ENCODE results near the gene KIAA1958.

KIAA1958 gene

GRCh38 chr9:112475318-112475717 lies 11.3 kb upstream of the KIAA1958 start:
- peaks cover 12% of the 10 kb centered on the region for H3K9me3 ChIP-seq (ENCODE audit: low read length)
- no peak overlapping the region for H3K4me3 ChIP-seq (ENCODE audit: low read length)
- no peaks in the 10 kb centered on the region for H3K4me1 ChIP-seq (ENCODE audit: insufficient read depth, low read length)
- no peaks in the 10 kb centered on the region for H3K27me3 ChIP-seq (ENCODE audit: insufficient read depth, low read length)
- H3K36me3 ChIP-seq (ENCODE audit: insufficient read depth, low read length) = peaks cover 33% of the 10 kb centered on the region
- no peak overlapping the region for H2AFZ ChIP-seq (ENCODE audit: low read depth, low read length)

- Histone ChIP-seq H3K27me3 (ENCODE audit: insufficient read depth, low read length) (no peaks in the 10 kb centered on the region), H3K4me3 (ENCODE audit: low read length) (no peak overlapping the region), H2AFZ (ENCODE audit: low read depth, low read length) (no peak overlapping the region), H3K36me3 (ENCODE audit: insufficient read depth, low read length) (peaks cover 29% of the 10 kb centered on the region), H3K9me3 (ENCODE audit: low read length) (peaks cover 12% of the 10 kb centered on the region), H3K4me1 (ENCODE audit: insufficient read depth, low read length) (no peaks in the 10 kb centered on the region)
Observed at GRCh38 chr9:112477330-112477729, 9.3 kb upstream of the KIAA1958 start.

- no peaks in the 10 kb centered on the region for H3K4me1 ChIP-seq (ENCODE audit: insufficient read depth, low read length)
- no peak overlapping the region for H2AFZ ChIP-seq (ENCODE audit: low read depth, low read length)
- H3K36me3 ChIP-seq (ENCODE audit: insufficient read depth, low read length) = peaks cover 43% of the 10 kb centered on the region
- H3K9me3 ChIP-seq (ENCODE audit: low read length) = peaks cover 12% of the 10 kb centered on the region
- H3K4me3 ChIP-seq (ENCODE audit: low read length) = no peak overlapping the region
- no peaks in the 10 kb centered on the region for H3K27me3 ChIP-seq (ENCODE audit: insufficient read depth, low read length)
Observed at GRCh38 chr9:112479221-112479620, 7.4 kb upstream of the KIAA1958 start.

- peaks cover 7% of the 10 kb centered on the region for H3K4me1 ChIP-seq (ENCODE audit: insufficient read depth, low read length)
- H2AFZ ChIP-seq (ENCODE audit: low read depth, low read length) = no peak overlapping the region
Observed at GRCh38 chr9:112484607-112485006, 2.0 kb upstream of the KIAA1958 start.

GRCh38 chr9:112485574-112485973 lies 1.1 kb upstream of the KIAA1958 start:
- Histone ChIP-seq H3K36me3 (ENCODE audit: insufficient read depth, low read length) (peaks cover 22% of the 10 kb centered on the region), H3K4me3 (ENCODE audit: low read length) (peak overlapping the region; percentile 57), H3K9me3 (ENCODE audit: low read length) (no peaks in the 10 kb centered on the region), H3K27me3 (ENCODE audit: insufficient read depth, low read length) (no peaks in the 10 kb centered on the region), H2AFZ (ENCODE audit: low read depth, low read length) (no peak overlapping the region), H3K4me1 (ENCODE audit: insufficient read depth, low read length) (peaks cover 15% of the 10 kb centered on the region)

More at GRCh38 chr9:112484607-112485006, 2.0 kb upstream of the KIAA1958 start:
- no peaks in the 10 kb centered on the region for H3K27me3 ChIP-seq (ENCODE audit: insufficient read depth, low read length)
- no peak overlapping the region for H3K4me3 ChIP-seq (ENCODE audit: low read length)
- no peaks in the 10 kb centered on the region for H3K9me3 ChIP-seq (ENCODE audit: low read length)
- peaks cover 22% of the 10 kb centered on the region for H3K36me3 ChIP-seq (ENCODE audit: insufficient read depth, low read length)

GRCh38 chr9:112487008-112487798 lies 576 bp downstream of the KIAA1958 start:
- Histone ChIP-seq H3K4me3 (ENCODE audit: low read length) (peak overlapping the region; percentile 59), H2AFZ (ENCODE audit: low read depth, low read length) (no peak overlapping the region), H3K4me1 (ENCODE audit: insufficient read depth, low read length) (peaks cover 31% of the 10 kb centered on the region), H3K36me3 (ENCODE audit: insufficient read depth, low read length) (peaks cover 27% of the 10 kb centered on the region), H3K9me3 (ENCODE audit: low read length) (peaks cover under 1% of the 10 kb centered on the region), H3K27me3 (ENCODE audit: insufficient read depth, low read length) (no peaks in the 10 kb centered on the region)

GRCh38 chr9:112487799-112488340 lies 1.2 kb downstream of the KIAA1958 start:
- Histone ChIP-seq H3K36me3 (ENCODE audit: insufficient read depth, low read length) (peaks cover 28% of the 10 kb centered on the region), H3K4me3 (ENCODE audit: low read length) (peak overlapping the region; percentile 59), H3K9me3 (ENCODE audit: low read length) (peaks cover 2% of the 10 kb centered on the region), H3K4me1 (ENCODE audit: insufficient read depth, low read length) (peaks cover 34% of the 10 kb centered on the region), H3K27me3 (ENCODE audit: insufficient read depth, low read length) (no peaks in the 10 kb centered on the region), H2AFZ (ENCODE audit: low read depth, low read length) (no peak overlapping the region)

GRCh38 chr9:112489039-112489546 lies 2.5 kb downstream of the KIAA1958 start:
- H3K4me1 ChIP-seq (ENCODE audit: insufficient read depth, low read length) = peaks cover 34% of the 10 kb centered on the region
- H3K27me3 ChIP-seq (ENCODE audit: insufficient read depth, low read length) = no peaks in the 10 kb centered on the region
- peaks cover 2% of the 10 kb centered on the region for H3K9me3 ChIP-seq (ENCODE audit: low read length)
- peaks cover 26% of the 10 kb centered on the region for H3K36me3 ChIP-seq (ENCODE audit: insufficient read depth, low read length)
- H3K4me3 ChIP-seq (ENCODE audit: low read length) = peak overlapping the region; percentile 59
- no peak overlapping the region for H2AFZ ChIP-seq (ENCODE audit: low read depth, low read length)

GRCh38 chr9:112489876-112490666 lies 3.4 kb downstream of the KIAA1958 start:
- peaks cover 10% of the 10 kb centered on the region for H3K9me3 ChIP-seq (ENCODE audit: low read length)
- H3K4me3 ChIP-seq (ENCODE audit: low read length) = peak overlapping the region; percentile 59
- H2AFZ ChIP-seq (ENCODE audit: low read depth, low read length) = no peak overlapping the region
- peaks cover 34% of the 10 kb centered on the region for H3K4me1 ChIP-seq (ENCODE audit: insufficient read depth, low read length)
- no peaks in the 10 kb centered on the region for H3K27me3 ChIP-seq (ENCODE audit: insufficient read depth, low read length)
- H3K36me3 ChIP-seq (ENCODE audit: insufficient read depth, low read length) = peaks cover 33% of the 10 kb centered on the region

GRCh38 chr9:112493393-112494137 lies 6.9 kb downstream of the KIAA1958 start:
- no peak overlapping the region for H3K4me3 ChIP-seq (ENCODE audit: low read length)
- peaks cover 37% of the 10 kb centered on the region for H3K4me1 ChIP-seq (ENCODE audit: insufficient read depth, low read length)
- no peaks in the 10 kb centered on the region for H3K27me3 ChIP-seq (ENCODE audit: insufficient read depth, low read length)
- H2AFZ ChIP-seq (ENCODE audit: low read depth, low read length) = no peak overlapping the region
- peaks cover 57% of the 10 kb centered on the region for H3K36me3 ChIP-seq (ENCODE audit: insufficient read depth, low read length)
- peaks cover 10% of the 10 kb centered on the region for H3K9me3 ChIP-seq (ENCODE audit: low read length)

GRCh38 chr9:112494153-112494552 lies 7.5 kb downstream of the KIAA1958 start:
- Histone ChIP-seq H3K4me3 (ENCODE audit: low read length) (no peak overlapping the region), H3K36me3 (ENCODE audit: insufficient read depth, low read length) (peaks cover 62% of the 10 kb centered on the region), H2AFZ (ENCODE audit: low read depth, low read length) (no peak overlapping the region), H3K27me3 (ENCODE audit: insufficient read depth, low read length) (no peaks in the 10 kb centered on the region), H3K9me3 (ENCODE audit: low read length) (peaks cover 10% of the 10 kb centered on the region), H3K4me1 (ENCODE audit: insufficient read depth, low read length) (peaks cover 37% of the 10 kb centered on the region)

- H3K27me3 ChIP-seq (ENCODE audit: insufficient read depth, low read length) = no peaks in the 10 kb centered on the region
- no peak overlapping the region for H3K4me3 ChIP-seq (ENCODE audit: low read length)
- H3K9me3 ChIP-seq (ENCODE audit: low read length) = peaks cover 10% of the 10 kb centered on the region
- no peak overlapping the region for H2AFZ ChIP-seq (ENCODE audit: low read depth, low read length)
- H3K4me1 ChIP-seq (ENCODE audit: insufficient read depth, low read length) = peaks cover 26% of the 10 kb centered on the region
- H3K36me3 ChIP-seq (ENCODE audit: insufficient read depth, low read length) = peaks cover 62% of the 10 kb centered on the region
Observed at GRCh38 chr9:112495614-112496013, 9.0 kb downstream of the KIAA1958 start.

Measured in neuron (in vitro differentiated cells).